ENCODE results near the gene KRTAP10-3. TPM values are rescaled to one million over a fixed set of nuclear protein-coding genes. Genes with fewer than 3 reads are reported as not detected.
A peak's percentile ranks its signal among the peaks of the same experiment; 100 is the strongest.
"Not testable (repeated sequence)": the region's sequence is repeated elsewhere in the genome, so short reads cannot be mapped to it uniquely, and the experiment has no call there.

KRTAP10-3 gene
- total and polyA plus RNA-seq, 9 of the 15 experiments (the other 6 are each of a cell fraction or from before 2014, with no cell fraction given) = not detected

GRCh38 chr21:44564099-44564498, 5.5 kb upstream of the KRTAP10-3 start:
- Histone ChIP-seq H3K27ac (ENCODE audit: extremely low read depth, low read depth, low read length) (no peak overlapping the region), H3K9ac (ENCODE audit: insufficient read depth in 1 of 2, low read depth in 2 of 2, low read length in 2 of 2) (no peak overlapping the region), H3K9me1 (ENCODE audit: control insufficient read depth, insufficient read depth, low read length) (no peaks in the 10 kb centered on the region), H3K4me1 (replicated peaks in 1 of 2; ENCODE audit: control insufficient read depth in 2 of 2, insufficient read depth in 2 of 2, low read length in 2 of 2) (peaks cover 0 to 10% of the 10 kb centered on the region in 2 experiments; a peak in 1 of 5 replicates), H3K27me3 (ENCODE audit: control insufficient read depth in 2 of 2, insufficient read depth in 2 of 2, low read length in 2 of 2) (no peaks in the 10 kb centered on the region), H2AFZ (ENCODE audit: low read depth, low read length) (no peak overlapping the region), H3K4me3 (no peak overlapping the region), H4K20me1 (replicated peaks; ENCODE audit: control insufficient read depth, insufficient read depth, low read length) (no peaks in the 10 kb centered on the region), H3K9me3 (replicated peaks; ENCODE audit: control insufficient read depth, insufficient read depth, low read depth, low read length) (no peaks in the 10 kb centered on the region), H3K79me2 (ENCODE audit: control insufficient read depth, insufficient read depth, low read length) (no peaks in the 10 kb centered on the region), H3K4me2 (ENCODE audit: insufficient read depth, low read length) (no peak overlapping the region), H3K36me3 (ENCODE audit: control insufficient read depth, insufficient read depth, low read length) (no peaks in the 10 kb centered on the region)
- in situ Hi-C loops (cut with MboI) (no loop called here), intact Hi-C loops (cut with micrococcal nuclease) (no loop called here)
- 4% methylated on average over 1 of the region's 1 CpG for WGBS (ENCODE audit: insufficient coverage, low coverage, missing lambda C conversion rate)
- FAIRE-seq = no peak
- POLR2A ChIA-PET = no interaction called here
- no peak for TF ChIP-seq CREM (IDR thresholded peaks at IDR 0.05; ENCODE audit: low read depth)
- peak; percentile 95 for TF ChIP-seq ZNF507 (tag; conservative IDR thresholded peaks at IDR 0.05)
- TF ChIP-seq GTF2B (IDR thresholded peaks at IDR 0.05; ENCODE audit: extremely low read depth, insufficient read length) = no peak
- no TSS peak for BruUV-seq (replicated peaks)
- no peak for ATAC-seq
- CTCF ChIA-PET (ENCODE audit: low intra/inter-chr PET ratio) = no interaction called here
- DNase-seq (ENCODE audit: extremely low read depth in 1 of 4, low spot score in 3 of 4) = no peak

GRCh38 chr21:44558329-44558675, 293 bp downstream of the KRTAP10-3 start:
- H3K27me3 ChIP-seq (ENCODE audit: control insufficient read depth in 2 of 2, insufficient read depth in 2 of 2, low read length in 2 of 2) = peaks cover 33 to 46% of the 10 kb centered on the region in 2 experiments
- WGBS (ENCODE audit: insufficient coverage, low coverage, missing lambda C conversion rate) = 2% methylated on average over 5 of the region's 10 CpGs
- H3K36me3 ChIP-seq (ENCODE audit: control insufficient read depth, insufficient read depth, low read length); in situ Hi-C loops (cut with MboI); H2AFZ ChIP-seq (ENCODE audit: low read depth, low read length); H4K20me1 ChIP-seq (replicated peaks; ENCODE audit: control insufficient read depth, insufficient read depth, low read length); H3K9me3 ChIP-seq (replicated peaks; ENCODE audit: control insufficient read depth, insufficient read depth, low read depth, low read length); H3K9ac ChIP-seq (ENCODE audit: insufficient read depth in 1 of 2, low read depth in 2 of 2, low read length in 2 of 2); CTCF ChIA-PET (ENCODE audit: low intra/inter-chr PET ratio); H3K9me1 ChIP-seq (ENCODE audit: control insufficient read depth, insufficient read depth, low read length); ATAC-seq; H3K4me2 ChIP-seq (ENCODE audit: insufficient read depth, low read length); FAIRE-seq; DNase-seq (ENCODE audit: extremely low read depth in 1 of 4, low spot score in 3 of 4); H3K4me3 ChIP-seq; BruUV-seq (replicated peaks); POLR2A ChIA-PET; H3K27ac ChIP-seq (ENCODE audit: extremely low read depth, low read depth, low read length); H3K79me2 ChIP-seq (ENCODE audit: control insufficient read depth, insufficient read depth, low read length); intact Hi-C loops (cut with micrococcal nuclease); H3K4me1 ChIP-seq (replicated peaks in 1 of 2; ENCODE audit: control insufficient read depth in 2 of 2, insufficient read depth in 2 of 2, low read length in 2 of 2): not testable (repeated sequence)
